Measurements from ENCODE around the gene EGLN2. TPM values are rescaled to one million over a fixed set of nuclear protein-coding genes. Genes with fewer than 3 reads are reported as not detected.

Gene EGLN2
- total RNA-seq, 2 experiments from 2014 or later: 87.4 to 90.1 TPM

GRCh38 chr19:40776932-40777644, 21.9 kb upstream of the EGLN2 start:
- ATAC-seq: peak; percentile 62
- Mint-ChIP-seq H3K9me3 (no peaks in the 10 kb centered on the region), H3K27me3 (no peaks in the 10 kb centered on the region), H3K4me1 (ENCODE audit: low read depth) (peaks cover 50% of the 10 kb centered on the region), H3K27ac (peak overlapping the region; percentile 96), H3K36me3 (ENCODE audit: low read depth) (peaks cover 16% of the 10 kb centered on the region), H3K4me3 (peak overlapping the region; percentile 92)
- DNase-seq: peak; percentile 98
- intact Hi-C loops (cut with micrococcal nuclease): no loop called here
- CTCF ChIA-PET: interaction anchor here (0.7 to 4.0 kb wide), 12 partner anchors 10 to 637 kb away, joined by 3 to 32 read pairs (median 5); partner anchors contain the start of gene EGLN2
- no peak for TF ChIP-seq CTCF (IDR thresholded peaks at IDR 0.05)
- POLR2A ChIA-PET: interaction anchor here (0.7 to 3.6 kb wide), 18 partner anchors 9 to 778 kb away, joined by 3 to 22 read pairs (median 6); partner anchors contain the start of genes ACTMAP, COQ8B, EGLN2 and ITPKC

- DNase-seq (no peak), ATAC-seq (no peak)
- Mint-ChIP-seq H3K4me3 (peak overlapping the region; percentile 92), H3K4me1 (ENCODE audit: low read depth) (peaks cover 50% of the 10 kb centered on the region), H3K9me3 (no peaks in the 10 kb centered on the region), H3K27me3 (no peaks in the 10 kb centered on the region), H3K36me3 (ENCODE audit: low read depth) (peaks cover 17% of the 10 kb centered on the region), H3K27ac (peak overlapping the region; percentile 96)
- POLR2A ChIA-PET: interaction anchor here (0.7 to 3.6 kb wide), 18 partner anchors 9 to 777 kb away, joined by 3 to 22 read pairs (median 6); partner anchors contain the start of genes ACTMAP, COQ8B, EGLN2 and ITPKC
- intact Hi-C loops (cut with micrococcal nuclease): no loop called here
- CTCF ChIA-PET: interaction anchor here (0.6 to 4.0 kb wide), 15 partner anchors 9 to 638 kb away, joined by 3 to 32 read pairs (median 5); partner anchors contain the start of genes ACTMAP, EGLN2 and SNRPA
- TF ChIP-seq CTCF (IDR thresholded peaks at IDR 0.05): no peak
These were observed 21.4 kb upstream of the EGLN2 start for GRCh38 chr19:40777645-40777936.

GRCh38 chr19:40777937-40778705, 20.9 kb upstream of the EGLN2 start, which contains the start of gene RAB4B:
TSS of gene RAB4B (plus strand) at chr19:40778247. CDS start at chr19:40778376, 129 bp downstream.
- intact Hi-C loops (cut with micrococcal nuclease): loop anchor here (2.0 kb wide), 1 partner anchor 15 kb away; no protein-coding TSS in a partner anchor
- Mint-ChIP-seq H3K4me3 (peak within 1 kb of the TSS; percentile 92), H3K4me1 (ENCODE audit: low read depth) (peaks cover 50% of the 10 kb centered on the region), H3K36me3 (ENCODE audit: low read depth) (peaks cover 17% of the 10 kb centered on the region), H3K9me3 (no peaks in the 10 kb centered on the region), H3K27ac (peak within 1 kb of the TSS; percentile 96), H3K27me3 (no peaks in the 10 kb centered on the region)
- ATAC-seq (peak; percentile 77), DNase-seq (peak; percentile 100)
- POLR2A ChIA-PET: interaction anchor here (0.6 to 3.6 kb wide), 22 partner anchors 8 to 777 kb away, joined by 3 to 22 read pairs (median 5); partner anchors contain the start of genes ACTMAP, COQ8B, EGLN2 and ITPKC
- no peak for TF ChIP-seq CTCF (IDR thresholded peaks at IDR 0.05)
- CTCF ChIA-PET: interaction anchor here (0.6 to 4.0 kb wide), 20 partner anchors 9 to 1060 kb away, joined by 3 to 32 read pairs (median 5); partner anchors contain the start of genes ACTMAP, COQ8B, EGLN2 and ITPKC

GRCh38 chr19:40778706-40779284, 20.2 kb upstream of the EGLN2 start:
- POLR2A ChIA-PET: interaction anchor here (0.6 to 3.6 kb wide), 18 partner anchors 8 to 594 kb away, joined by 3 to 22 read pairs (median 5); partner anchors contain the start of genes ACTMAP, COQ8B, EGLN2 and ITPKC
- Mint-ChIP-seq H3K4me1 (ENCODE audit: low read depth) (peaks cover 50% of the 10 kb centered on the region), H3K36me3 (ENCODE audit: low read depth) (peaks cover 20% of the 10 kb centered on the region)

More at GRCh38 chr19:40778706-40779284, 20.2 kb upstream of the EGLN2 start:
- TF ChIP-seq CTCF (IDR thresholded peaks at IDR 0.05): no peak
- intact Hi-C loops (cut with micrococcal nuclease): loop anchor here (2.0 kb wide), 1 partner anchor 14 kb away; no protein-coding TSS in a partner anchor
- Mint-ChIP-seq H3K9me3 (no peaks in the 10 kb centered on the region), H3K27me3 (no peaks in the 10 kb centered on the region), H3K27ac (peak overlapping the region; percentile 96), H3K4me3 (peak overlapping the region; percentile 92)
- CTCF ChIA-PET: interaction anchor here (1.0 to 4.0 kb wide), 13 partner anchors 13 to 169 kb away, joined by 4 to 32 read pairs (median 6); partner anchors contain the start of genes ACTMAP, COQ8B, EGLN2 and ITPKC
- ATAC-seq (no peak), DNase-seq (peak; percentile 36)
